Activated naive CD4-positive, alpha-beta T cell treated with anti-CD3 and anti-CD28 coated beads, Interleukin-2, amount 10 ng/mL, durations not matched to agents 7 days and 5 days (primary cell): ENCODE measurements around the gene COBLL1.
"Not testable (repeated sequence)": the region's sequence is repeated elsewhere in the genome, so short reads cannot be mapped to it uniquely, and the experiment has no call there.

Experiments used
- CTCF ChIA-PET: fragments of 350-600 bp; sonication (Branson Sonifier 250); formaldehyde crosslinking; loops from one replicate; lab custom pipeline; 2021; ENCODE audit warnings: antibody characterized with exemption; lab: Charles Lee
- DNase-seq: peaks from one replicate; pipeline ENCODE4 v3.0.0-alpha.2; 2020
- H3K27ac Mint-ChIP-seq: one replicate; pipeline ENCODE4 v1.8.0; 2021; ENCODE audit warnings: mild to moderate bottlenecking, moderate library complexity, mixed read lengths
- H3K27me3 Mint-ChIP-seq: one replicate; pipeline ENCODE4 v1.8.0; 2021; ENCODE audit warnings: mild to moderate bottlenecking, mixed read lengths
- H3K36me3 Mint-ChIP-seq: one replicate; pipeline ENCODE4 v1.8.0; 2021; ENCODE audit warnings: mixed read lengths
- H3K4me1 Mint-ChIP-seq: one replicate; pipeline ENCODE4 v1.8.0; 2021; ENCODE audit warnings: mixed read lengths
- H3K4me3 Mint-ChIP-seq: one replicate; pipeline ENCODE4 v1.8.0; 2021; ENCODE audit warnings: mild to moderate bottlenecking, moderate library complexity, mixed read lengths
- H3K9me3 Mint-ChIP-seq: one replicate; pipeline ENCODE4 v1.8.0; 2021; ENCODE audit warnings: mixed read lengths

Gene COBLL1

DNA sequence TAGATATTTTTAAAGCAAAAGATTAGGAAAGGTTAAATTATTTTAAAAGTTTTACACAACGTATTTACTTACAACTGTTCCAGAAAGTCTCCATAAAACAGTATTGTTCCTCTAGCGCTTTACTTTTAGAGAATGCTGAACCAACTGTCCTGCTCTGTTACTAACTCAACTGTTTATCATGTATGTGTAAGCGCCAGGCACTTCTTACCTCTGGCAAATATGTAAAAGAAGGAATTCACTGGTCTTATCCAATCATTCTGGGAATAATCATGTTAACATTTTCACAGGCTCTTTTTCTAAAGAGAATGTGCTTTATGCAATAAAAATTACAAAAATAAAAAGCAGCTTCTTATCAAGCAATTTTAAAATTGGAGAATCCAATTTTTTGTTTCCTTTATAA, 68.0 kb downstream of the COBLL1 start:
- DNase-seq, result no peak
- no peaks in the 10 kb centered on the region for H3K36me3 Mint-ChIP-seq
- no peaks in the 10 kb centered on the region for H3K4me1 Mint-ChIP-seq
- CTCF ChIA-PET, result no interaction called here
- no peaks in the 10 kb centered on the region for H3K27me3 Mint-ChIP-seq
- H3K27ac Mint-ChIP-seq, result no peak overlapping the region
- H3K4me3 Mint-ChIP-seq, result no peak overlapping the region
- no peaks in the 10 kb centered on the region for H3K9me3 Mint-ChIP-seq

GRCh38 chr2:164773091-164773490, 68.5 kb downstream of the COBLL1 start:
- no peak overlapping the region for H3K4me3 Mint-ChIP-seq
- H3K9me3 Mint-ChIP-seq, result no peaks in the 10 kb centered on the region
- DNase-seq, result no peak
- H3K27me3 Mint-ChIP-seq, result no peaks in the 10 kb centered on the region
- H3K36me3 Mint-ChIP-seq, result no peaks in the 10 kb centered on the region
- no peak overlapping the region for H3K27ac Mint-ChIP-seq
- H3K4me1 Mint-ChIP-seq, result no peaks in the 10 kb centered on the region
- CTCF ChIA-PET, result no interaction called here

GRCh38 chr2:164771897-164772296, 69.7 kb downstream of the COBLL1 start:
- DNase-seq, result no peak
- Mint-ChIP-seq H3K4me3 (no peak overlapping the region), H3K4me1 (no peaks in the 10 kb centered on the region), H3K27me3 (no peaks in the 10 kb centered on the region), H3K9me3 (no peaks in the 10 kb centered on the region), H3K36me3 (no peaks in the 10 kb centered on the region), H3K27ac (no peak overlapping the region)
- CTCF ChIA-PET, result no interaction called here

DNA sequence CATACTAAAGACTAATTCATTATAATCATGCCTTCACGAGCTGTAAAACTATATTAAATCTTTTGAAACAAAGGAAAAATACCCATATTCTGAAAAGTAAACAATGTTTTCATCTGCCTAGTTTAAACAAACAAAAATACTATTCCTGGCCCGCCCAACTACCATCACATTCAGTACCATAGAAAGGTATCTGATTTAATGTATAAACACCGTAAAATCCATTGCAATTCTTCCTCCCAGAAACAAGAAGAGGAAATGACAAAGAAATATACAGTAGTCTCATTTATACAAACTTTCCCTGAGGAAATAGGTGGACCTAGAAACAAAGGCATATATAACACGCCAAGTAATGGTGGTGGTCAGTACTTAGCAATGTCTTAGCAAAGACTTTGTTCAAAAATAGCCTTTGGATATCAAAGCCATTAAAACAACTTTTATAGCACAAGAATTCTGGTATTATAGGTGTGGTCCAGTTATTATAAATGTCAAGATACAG, 71.2 kb downstream of the COBLL1 start:
- DNase-seq, result no peak
- no peaks in the 10 kb centered on the region for H3K4me1 Mint-ChIP-seq
- CTCF ChIA-PET, result no interaction called here
- H3K27ac Mint-ChIP-seq, result no peak overlapping the region
- no peaks in the 10 kb centered on the region for H3K36me3 Mint-ChIP-seq
- no peaks in the 10 kb centered on the region for H3K9me3 Mint-ChIP-seq
- no peak overlapping the region for H3K4me3 Mint-ChIP-seq
- H3K27me3 Mint-ChIP-seq, result no peaks in the 10 kb centered on the region

GRCh38 chr2:164766954-164767320, 74.7 kb downstream of the COBLL1 start:
- CTCF ChIA-PET, result no interaction called here
- H3K27ac Mint-ChIP-seq, result no peak overlapping the region
- H3K4me3 Mint-ChIP-seq, result no peak overlapping the region
- no peak for DNase-seq
- H3K36me3 Mint-ChIP-seq, result no peaks in the 10 kb centered on the region
- no peaks in the 10 kb centered on the region for H3K9me3 Mint-ChIP-seq
- no peaks in the 10 kb centered on the region for H3K27me3 Mint-ChIP-seq
- no peaks in the 10 kb centered on the region for H3K4me1 Mint-ChIP-seq

DNA sequence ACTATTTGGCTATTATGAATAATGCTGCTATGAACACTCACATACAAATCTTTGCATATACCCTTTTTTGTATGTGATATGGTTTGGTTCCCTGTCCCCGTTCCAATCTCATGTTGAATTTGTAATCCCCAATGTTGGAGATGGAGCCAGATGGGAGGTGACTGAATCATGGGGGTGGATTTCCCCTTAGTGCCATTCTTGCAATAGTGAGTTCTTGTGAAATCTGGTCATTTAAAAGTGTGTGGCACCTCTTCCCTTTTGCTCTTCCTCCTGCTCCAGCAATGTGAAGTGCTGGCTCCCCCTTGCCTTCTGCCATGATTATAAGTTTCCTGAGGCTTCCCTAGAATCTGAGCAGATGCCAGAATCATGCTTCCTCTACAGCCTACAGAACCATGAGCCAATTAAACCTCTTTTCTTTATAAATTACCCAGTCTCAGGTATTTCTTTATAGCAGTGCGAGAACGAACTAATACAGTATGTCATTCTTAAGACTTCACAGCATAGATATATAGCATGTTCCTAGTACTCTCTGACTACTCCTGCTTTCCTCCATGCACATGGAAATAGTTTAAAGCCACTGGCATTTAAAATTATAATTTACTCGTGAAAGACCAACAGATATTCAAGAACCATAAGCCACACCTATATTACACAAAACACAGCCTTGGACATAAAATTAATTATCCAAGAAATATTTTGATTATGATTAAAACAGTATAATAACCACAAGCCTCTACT, 75.2 kb downstream of the COBLL1 start:
- Mint-ChIP-seq H3K4me3 (no peak overlapping the region), H3K4me1 (no peaks in the 10 kb centered on the region), H3K27me3 (no peaks in the 10 kb centered on the region), H3K36me3 (no peaks in the 10 kb centered on the region), H3K9me3 (no peaks in the 10 kb centered on the region), H3K27ac (no peak overlapping the region)
- CTCF ChIA-PET, result no interaction called here
- no peak for DNase-seq

DNA sequence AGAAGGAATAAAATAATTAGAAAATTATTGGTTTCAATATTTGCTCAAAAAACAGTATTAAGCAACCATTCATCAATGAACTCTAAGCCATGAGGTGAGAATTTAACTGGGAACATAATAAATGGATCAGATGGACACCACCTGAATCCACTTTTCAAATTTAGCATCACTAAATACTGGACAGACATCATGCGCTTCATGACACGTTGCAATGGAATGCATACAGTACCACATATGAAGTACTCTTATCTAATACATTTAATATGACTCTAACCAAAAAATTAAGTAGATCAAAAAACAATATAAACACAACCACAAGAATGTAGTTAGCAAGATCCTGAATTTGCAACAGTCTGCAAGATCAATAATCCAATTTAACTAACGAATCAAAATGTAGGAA, 76.6 kb downstream of the COBLL1 start:
- Mint-ChIP-seq H3K27ac (no peak overlapping the region), H3K4me1 (no peaks in the 10 kb centered on the region), H3K27me3 (no peaks in the 10 kb centered on the region), H3K4me3 (no peak overlapping the region), H3K9me3 (no peaks in the 10 kb centered on the region), H3K36me3 (no peaks in the 10 kb centered on the region)
- CTCF ChIA-PET, result no interaction called here
- DNase-seq, result no peak

- no peak overlapping the region for H3K27ac Mint-ChIP-seq
- no peaks in the 10 kb centered on the region for H3K9me3 Mint-ChIP-seq
- no peaks in the 10 kb centered on the region for H3K27me3 Mint-ChIP-seq
- CTCF ChIA-PET, result no interaction called here
- H3K4me3 Mint-ChIP-seq, result no peak overlapping the region
- no peak for DNase-seq
- no peaks in the 10 kb centered on the region for H3K4me1 Mint-ChIP-seq
- H3K36me3 Mint-ChIP-seq, result no peaks in the 10 kb centered on the region
Measured at GRCh38 chr2:164764474-164764873, 77.1 kb downstream of the COBLL1 start.

- Mint-ChIP-seq H3K9me3 (no peaks in the 10 kb centered on the region), H3K4me1 (no peaks in the 10 kb centered on the region), H3K27me3 (no peaks in the 10 kb centered on the region), H3K4me3 (no peak overlapping the region), H3K36me3 (no peaks in the 10 kb centered on the region), H3K27ac (no peak overlapping the region)
- CTCF ChIA-PET, result no interaction called here
- no peak for DNase-seq
Measured at GRCh38 chr2:164763431-164763830, 78.2 kb downstream of the COBLL1 start.

- no peaks in the 10 kb centered on the region for H3K27me3 Mint-ChIP-seq
- no peaks in the 10 kb centered on the region for H3K4me1 Mint-ChIP-seq
- no peaks in the 10 kb centered on the region for H3K36me3 Mint-ChIP-seq
- H3K9me3 Mint-ChIP-seq, result no peaks in the 10 kb centered on the region
- no peak overlapping the region for H3K27ac Mint-ChIP-seq
- CTCF ChIA-PET, result interaction anchor here (1.6 kb wide), 1 partner anchor 24 kb away, joined by 3 read pairs; no protein-coding TSS in a partner anchor
- H3K4me3 Mint-ChIP-seq, result no peak overlapping the region
- no peak for DNase-seq
Measured at GRCh38 chr2:164761737-164762460, 79.7 kb downstream of the COBLL1 start.

- not testable (repeated sequence) for H3K4me1 Mint-ChIP-seq
Measured at GRCh38 chr2:164761201-164761600, 80.4 kb downstream of the COBLL1 start.

DNA sequence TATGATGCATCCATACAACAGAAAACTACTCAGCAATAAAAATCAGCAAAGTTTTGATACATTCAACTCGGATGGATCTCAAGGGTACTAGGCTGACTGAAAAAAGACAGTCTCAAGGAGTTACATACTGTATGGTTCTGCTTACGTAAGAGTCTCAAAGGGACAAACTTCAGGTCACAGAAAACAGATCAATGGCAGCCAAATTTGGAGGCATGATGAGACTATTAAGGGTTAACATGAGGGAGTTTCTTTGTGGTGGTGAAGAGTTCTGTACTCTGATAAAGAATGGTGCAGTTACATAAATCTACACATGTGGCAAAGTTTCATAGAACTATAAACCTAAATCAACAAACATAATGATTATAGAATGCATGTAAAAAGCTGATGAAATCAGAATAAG, 81.4 kb downstream of the COBLL1 start:
- H3K36me3 Mint-ChIP-seq, result no peaks in the 10 kb centered on the region
- CTCF ChIA-PET, result no interaction called here
- no peak overlapping the region for H3K27ac Mint-ChIP-seq
- H3K4me1 Mint-ChIP-seq, result no peaks in the 10 kb centered on the region
- H3K9me3 Mint-ChIP-seq, result no peaks in the 10 kb centered on the region
- H3K27me3 Mint-ChIP-seq, result no peaks in the 10 kb centered on the region
- DNase-seq, result no peak
- H3K4me3 Mint-ChIP-seq, result no peak overlapping the region

More at GRCh38 chr2:164761201-164761600, 80.4 kb downstream of the COBLL1 start:
- H3K27ac Mint-ChIP-seq, H3K36me3 Mint-ChIP-seq, CTCF ChIA-PET, H3K27me3 Mint-ChIP-seq, DNase-seq, H3K9me3 Mint-ChIP-seq, H3K4me3 Mint-ChIP-seq: not testable (repeated sequence)

- DNase-seq, result no peak
- Mint-ChIP-seq H3K9me3 (no peaks in the 10 kb centered on the region), H3K27me3 (no peaks in the 10 kb centered on the region), H3K4me3 (no peak overlapping the region), H3K27ac (no peak overlapping the region), H3K36me3 (no peaks in the 10 kb centered on the region), H3K4me1 (no peaks in the 10 kb centered on the region)
- CTCF ChIA-PET, result no interaction called here
Measured at GRCh38 chr2:164757934-164758695, 83.5 kb downstream of the COBLL1 start.

DNA sequence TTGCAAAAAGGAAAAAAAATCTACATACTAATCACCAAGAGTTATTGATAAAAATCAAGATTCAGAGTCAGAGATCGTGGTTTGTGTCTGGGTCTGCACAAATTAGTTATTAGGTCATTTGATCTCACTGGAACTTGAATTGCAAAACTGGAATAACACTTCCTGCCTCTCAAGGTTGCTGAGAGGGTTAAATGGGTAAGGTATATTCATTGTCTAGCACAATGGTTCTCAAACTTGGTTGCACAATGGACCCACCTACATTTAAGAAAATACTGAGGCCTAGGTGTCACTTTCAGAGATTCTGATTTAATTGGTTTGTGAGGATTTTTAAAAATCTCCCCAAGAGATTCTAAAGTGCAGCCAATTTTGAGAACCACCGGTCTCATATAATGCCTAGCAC, 84.8 kb downstream of the COBLL1 start:
- Mint-ChIP-seq H3K4me1 (no peaks in the 10 kb centered on the region), H3K27me3 (no peaks in the 10 kb centered on the region), H3K9me3 (no peaks in the 10 kb centered on the region), H3K36me3 (no peaks in the 10 kb centered on the region), H3K4me3 (no peak overlapping the region), H3K27ac (no peak overlapping the region)
- DNase-seq, result no peak
- CTCF ChIA-PET, result no interaction called here
